Measurements from ENCODE around the gene AATK.

The AATK gene

GRCh38 chr17:81128774-81129173 lies 37.2 kb downstream of the AATK start:
- no peak for DNase-seq (ENCODE audit: low read depth in 2 of 2, low spot score in 1 of 2)

GRCh38 chr17:81128338-81128737 lies 37.7 kb downstream of the AATK start:
- no peak for DNase-seq (ENCODE audit: low read depth in 2 of 2, low spot score in 1 of 2)

- DNase-seq (ENCODE audit: low read depth in 2 of 2, low spot score in 1 of 2) = no peak
Measured at GRCh38 chr17:81127526-81128177, 38.4 kb downstream of the AATK start.

- DNase-seq (ENCODE audit: low read depth in 2 of 2, low spot score in 1 of 2) = no peak
Measured at GRCh38 chr17:81127133-81127455, 38.9 kb downstream of the AATK start.

- DNase-seq (ENCODE audit: low read depth in 2 of 2, low spot score in 1 of 2) = no peak
Measured at GRCh38 chr17:81126281-81127132, 39.5 kb downstream of the AATK start.

GRCh38 chr17:81125573-81126081 lies 40.4 kb downstream of the AATK start:
- DNase-seq (ENCODE audit: low read depth in 2 of 2, low spot score in 1 of 2) = no peak

GRCh38 chr17:81124377-81124776 lies 41.6 kb downstream of the AATK start:
- no peak for DNase-seq (ENCODE audit: low read depth in 2 of 2, low spot score in 1 of 2)

- DNase-seq (ENCODE audit: low read depth in 2 of 2, low spot score in 1 of 2) = no peak
Measured at GRCh38 chr17:81123052-81124048, 42.7 kb downstream of the AATK start.

- DNase-seq (ENCODE audit: low read depth in 2 of 2, low spot score in 1 of 2) = no peak
Measured at GRCh38 chr17:81121841-81122733, 43.9 kb downstream of the AATK start.

- DNase-seq (ENCODE audit: low read depth in 2 of 2, low spot score in 1 of 2) = no peak
Measured at GRCh38 chr17:81120695-81121621, 45.1 kb downstream of the AATK start.

GRCh38 chr17:81120149-81120484 lies 45.9 kb downstream of the AATK start:
- no peak for DNase-seq (ENCODE audit: low read depth in 2 of 2, low spot score in 1 of 2)

GRCh38 chr17:81119223-81120148 lies 46.5 kb downstream of the AATK start:
- peak; percentile 53 to 65 for DNase-seq (ENCODE audit: low read depth in 2 of 2, low spot score in 1 of 2)

GRCh38 chr17:81118308-81119221 lies 47.5 kb downstream of the AATK start:
- no peak for DNase-seq (ENCODE audit: low read depth in 2 of 2, low spot score in 1 of 2)

GRCh38 chr17:81117672-81118198 lies 48.3 kb downstream of the AATK start:
- no peak for DNase-seq (ENCODE audit: low read depth in 2 of 2, low spot score in 1 of 2)

GRCh38 chr17:81116704-81117103 lies 49.3 kb downstream of the AATK start:
- no peak for DNase-seq (ENCODE audit: low read depth in 2 of 2, low spot score in 1 of 2)

GRCh38 chr17:81115749-81116464 lies 50.1 kb downstream of the AATK start:
- no peak for DNase-seq (ENCODE audit: low read depth in 2 of 2, low spot score in 1 of 2)
